HepG2 (cell line): ENCODE results near the gene APOC4. TPM values are rescaled to one million over a fixed set of nuclear protein-coding genes. Genes with fewer than 3 reads are reported as not detected.

Experiments used
- ATRX ChIP-seq: sonication (generic); formaldehyde crosslinking; IDR thresholded peaks from 2 replicates; pipeline ENCODE4 v1.4.0; 2020; ENCODE audit warnings: missing genetic modification reagents, borderline replicate concordance
- CSRNP1 ChIP-seq: sonication (generic); formaldehyde crosslinking; IDR thresholded peaks from 2 replicates; pipeline ENCODE4 v1.8.1; 2023; ENCODE audit warnings: mild to moderate bottlenecking, missing genetic modification reagents
- NFYC ChIP-seq: IDR thresholded peaks from 2 replicates; pipeline ENCODE4 v1.6.1; 2016; ENCODE audit warnings: missing genetic modification reagents, missing compliant biosample characterization
- TSC22D2 ChIP-seq: sonication (generic); formaldehyde crosslinking; IDR thresholded peaks from 2 replicates; pipeline ENCODE4 v1.5.1; 2020; ENCODE audit warnings: missing genetic modification reagents, mild to moderate bottlenecking, borderline replicate concordance
- ZFP1 ChIP-seq: IDR thresholded peaks from 2 replicates; pipeline ENCODE4 v1.6.1; 2016
- ZFP36L2 ChIP-seq: sonication (generic); formaldehyde crosslinking; IDR thresholded peaks from 2 replicates; pipeline ENCODE4 v1.4.0; 2020; ENCODE audit warnings: missing genetic modification reagents
- ZNF687 ChIP-seq: sonication (generic); formaldehyde crosslinking; IDR thresholded peaks from 2 replicates; pipeline ENCODE4 v1.5.1; 2020; ENCODE audit warnings: mild to moderate bottlenecking, missing genetic modification reagents, moderate library complexity
- polyA plus RNA-seq, 8 experiments: library from polyadenylated mRNA; depleted of rRNA in 3 of 8; stranded (reverse) in 7 of 8; unstranded in 1 of 8; fragments of >200 nt; fragmentation: Illumina TruSeq in 4 of 8; extraction: Trizol in 4 of 8; gene quantifications; 2 replicates each; pipeline versions ENCODE4 v1.2.1 to v1.2.3, GENCODE V29; 2011 to 2016; ENCODE audit warnings: low read depth in 4 of 8, missing spikeins in 1 of 8, mixed read lengths in 1 of 8; ENCODE audit not compliant: insufficient read depth in 1 of 8
- total RNA-seq, 5 experiments: library from RNA; depleted of rRNA; stranded (reverse); fragments of >200 nt; fragmentation: Illumina TruSeq; extraction: Trizol; gene quantifications; 2 replicates each; pipeline ENCODE4 v1.2.3, GENCODE V29; 2016; ENCODE audit warnings: low read depth in 1 of 5
- TF ChIP-seq, protein P1 (sequence below): sonication (generic); formaldehyde crosslinking; IDR thresholded peaks from 2 replicates; pipeline ENCODE4 v1.5.1; 2020; ENCODE audit warnings: missing genetic modification reagents, mild to moderate bottlenecking, borderline replicate concordance
- TF ChIP-seq, protein P2 (sequence below): sonication (generic); formaldehyde crosslinking; conservative IDR thresholded peaks from 2 replicates; pipeline ENCODE4 v1.8.0; 2022; ENCODE audit warnings: missing genetic modification reagents
- TF ChIP-seq, protein P3 (sequence below): sonication (generic); formaldehyde crosslinking; IDR thresholded peaks from 2 replicates; pipeline ENCODE4 v1.4.0; 2020; ENCODE audit warnings: missing genetic modification reagents, borderline replicate concordance
- TF ChIP-seq, protein P4 (sequence below): sonication (generic); formaldehyde crosslinking; IDR thresholded peaks from 2 replicates; pipeline ENCODE4 v1.4.0; 2020; ENCODE audit warnings: mild to moderate bottlenecking, missing genetic modification reagents

Gene APOC4
- total and polyA plus RNA-seq, 2 of the 13 experiments (the other 11 are each of a cell fraction or from before 2014, with no cell fraction given), result 0.46 TPM; not detected in 1

GRCh38 chr19:44912854-44913253, 29.2 kb upstream of the APOC4 start (continued):
- TF ChIP-seq, protein P1, sequence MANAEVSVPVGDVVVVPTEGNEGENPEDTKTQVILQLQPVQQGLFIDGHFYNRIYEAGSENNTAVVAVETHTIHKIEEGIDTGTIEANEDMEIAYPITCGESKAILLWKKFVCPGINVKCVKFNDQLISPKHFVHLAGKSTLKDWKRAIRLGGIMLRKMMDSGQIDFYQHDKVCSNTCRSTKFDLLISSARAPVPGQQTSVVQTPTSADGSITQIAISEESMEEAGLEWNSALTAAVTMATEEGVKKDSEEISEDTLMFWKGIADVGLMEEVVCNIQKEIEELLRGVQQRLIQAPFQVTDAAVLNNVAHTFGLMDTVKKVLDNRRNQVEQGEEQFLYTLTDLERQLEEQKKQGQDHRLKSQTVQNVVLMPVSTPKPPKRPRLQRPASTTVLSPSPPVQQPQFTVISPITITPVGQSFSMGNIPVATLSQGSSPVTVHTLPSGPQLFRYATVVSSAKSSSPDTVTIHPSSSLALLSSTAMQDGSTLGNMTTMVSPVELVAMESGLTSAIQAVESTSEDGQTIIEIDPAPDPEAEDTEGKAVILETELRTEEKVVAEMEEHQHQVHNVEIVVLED (CRISPR knock-in tag), result no peak
- TF ChIP-seq, protein P2, sequence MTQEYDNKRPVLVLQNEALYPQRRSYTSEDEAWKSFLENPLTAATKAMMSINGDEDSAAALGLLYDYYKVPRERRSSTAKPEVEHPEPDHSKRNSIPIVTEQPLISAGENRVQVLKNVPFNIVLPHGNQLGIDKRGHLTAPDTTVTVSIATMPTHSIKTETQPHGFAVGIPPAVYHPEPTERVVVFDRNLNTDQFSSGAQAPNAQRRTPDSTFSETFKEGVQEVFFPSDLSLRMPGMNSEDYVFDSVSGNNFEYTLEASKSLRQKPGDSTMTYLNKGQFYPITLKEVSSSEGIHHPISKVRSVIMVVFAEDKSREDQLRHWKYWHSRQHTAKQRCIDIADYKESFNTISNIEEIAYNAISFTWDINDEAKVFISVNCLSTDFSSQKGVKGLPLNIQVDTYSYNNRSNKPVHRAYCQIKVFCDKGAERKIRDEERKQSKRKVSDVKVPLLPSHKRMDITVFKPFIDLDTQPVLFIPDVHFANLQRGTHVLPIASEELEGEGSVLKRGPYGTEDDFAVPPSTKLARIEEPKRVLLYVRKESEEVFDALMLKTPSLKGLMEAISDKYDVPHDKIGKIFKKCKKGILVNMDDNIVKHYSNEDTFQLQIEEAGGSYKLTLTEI (CRISPR knock-in tag), result no peak
- no peak for TF ChIP-seq ATRX
- no peak for TF ChIP-seq TSC22D2 (CRISPR knock-in tag)
- TF ChIP-seq NFYC (CRISPR knock-in tag), result no peak
- TF ChIP-seq, protein P3, sequence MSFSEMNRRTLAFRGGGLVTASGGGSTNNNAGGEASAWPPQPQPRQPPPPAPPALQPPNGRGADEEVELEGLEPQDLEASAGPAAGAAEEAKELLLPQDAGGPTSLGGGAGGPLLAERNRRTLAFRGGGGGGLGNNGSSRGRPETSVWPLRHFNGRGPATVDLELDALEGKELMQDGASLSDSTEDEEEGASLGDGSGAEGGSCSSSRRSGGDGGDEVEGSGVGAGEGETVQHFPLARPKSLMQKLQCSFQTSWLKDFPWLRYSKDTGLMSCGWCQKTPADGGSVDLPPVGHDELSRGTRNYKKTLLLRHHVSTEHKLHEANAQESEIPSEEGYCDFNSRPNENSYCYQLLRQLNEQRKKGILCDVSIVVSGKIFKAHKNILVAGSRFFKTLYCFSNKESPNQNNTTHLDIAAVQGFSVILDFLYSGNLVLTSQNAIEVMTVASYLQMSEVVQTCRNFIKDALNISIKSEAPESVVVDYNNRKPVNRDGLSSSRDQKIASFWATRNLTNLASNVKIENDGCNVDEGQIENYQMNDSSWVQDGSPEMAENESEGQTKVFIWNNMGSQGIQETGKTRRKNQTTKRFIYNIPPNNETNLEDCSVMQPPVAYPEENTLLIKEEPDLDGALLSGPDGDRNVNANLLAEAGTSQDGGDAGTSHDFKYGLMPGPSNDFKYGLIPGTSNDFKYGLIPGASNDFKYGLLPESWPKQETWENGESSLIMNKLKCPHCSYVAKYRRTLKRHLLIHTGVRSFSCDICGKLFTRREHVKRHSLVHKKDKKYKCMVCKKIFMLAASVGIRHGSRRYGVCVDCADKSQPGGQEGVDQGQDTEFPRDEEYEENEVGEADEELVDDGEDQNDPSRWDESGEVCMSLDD (CRISPR knock-in tag), result peak; percentile 80; the same call in 1 of the 2 replicates
- TF ChIP-seq ZNF687, result peak; percentile 96
- TF ChIP-seq ZFP1 (CRISPR knock-in tag), result 0 out of 2 replicates have a peak, but pooled peaks have one; percentile 23
- TF ChIP-seq, protein P4, sequence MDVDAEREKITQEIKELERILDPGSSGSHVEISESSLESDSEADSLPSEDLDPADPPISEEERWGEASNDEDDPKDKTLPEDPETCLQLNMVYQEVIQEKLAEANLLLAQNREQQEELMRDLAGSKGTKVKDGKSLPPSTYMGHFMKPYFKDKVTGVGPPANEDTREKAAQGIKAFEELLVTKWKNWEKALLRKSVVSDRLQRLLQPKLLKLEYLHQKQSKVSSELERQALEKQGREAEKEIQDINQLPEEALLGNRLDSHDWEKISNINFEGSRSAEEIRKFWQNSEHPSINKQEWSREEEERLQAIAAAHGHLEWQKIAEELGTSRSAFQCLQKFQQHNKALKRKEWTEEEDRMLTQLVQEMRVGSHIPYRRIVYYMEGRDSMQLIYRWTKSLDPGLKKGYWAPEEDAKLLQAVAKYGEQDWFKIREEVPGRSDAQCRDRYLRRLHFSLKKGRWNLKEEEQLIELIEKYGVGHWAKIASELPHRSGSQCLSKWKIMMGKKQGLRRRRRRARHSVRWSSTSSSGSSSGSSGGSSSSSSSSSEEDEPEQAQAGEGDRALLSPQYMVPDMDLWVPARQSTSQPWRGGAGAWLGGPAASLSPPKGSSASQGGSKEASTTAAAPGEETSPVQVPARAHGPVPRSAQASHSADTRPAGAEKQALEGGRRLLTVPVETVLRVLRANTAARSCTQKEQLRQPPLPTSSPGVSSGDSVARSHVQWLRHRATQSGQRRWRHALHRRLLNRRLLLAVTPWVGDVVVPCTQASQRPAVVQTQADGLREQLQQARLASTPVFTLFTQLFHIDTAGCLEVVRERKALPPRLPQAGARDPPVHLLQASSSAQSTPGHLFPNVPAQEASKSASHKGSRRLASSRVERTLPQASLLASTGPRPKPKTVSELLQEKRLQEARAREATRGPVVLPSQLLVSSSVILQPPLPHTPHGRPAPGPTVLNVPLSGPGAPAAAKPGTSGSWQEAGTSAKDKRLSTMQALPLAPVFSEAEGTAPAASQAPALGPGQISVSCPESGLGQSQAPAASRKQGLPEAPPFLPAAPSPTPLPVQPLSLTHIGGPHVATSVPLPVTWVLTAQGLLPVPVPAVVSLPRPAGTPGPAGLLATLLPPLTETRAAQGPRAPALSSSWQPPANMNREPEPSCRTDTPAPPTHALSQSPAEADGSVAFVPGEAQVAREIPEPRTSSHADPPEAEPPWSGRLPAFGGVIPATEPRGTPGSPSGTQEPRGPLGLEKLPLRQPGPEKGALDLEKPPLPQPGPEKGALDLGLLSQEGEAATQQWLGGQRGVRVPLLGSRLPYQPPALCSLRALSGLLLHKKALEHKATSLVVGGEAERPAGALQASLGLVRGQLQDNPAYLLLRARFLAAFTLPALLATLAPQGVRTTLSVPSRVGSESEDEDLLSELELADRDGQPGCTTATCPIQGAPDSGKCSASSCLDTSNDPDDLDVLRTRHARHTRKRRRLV, result no peak
- no peak for TF ChIP-seq ZFP36L2
- TF ChIP-seq CSRNP1 (CRISPR knock-in tag), result no peak
